Measurements from ENCODE around the gene MRPL55.

The MRPL55 gene

DNA sequence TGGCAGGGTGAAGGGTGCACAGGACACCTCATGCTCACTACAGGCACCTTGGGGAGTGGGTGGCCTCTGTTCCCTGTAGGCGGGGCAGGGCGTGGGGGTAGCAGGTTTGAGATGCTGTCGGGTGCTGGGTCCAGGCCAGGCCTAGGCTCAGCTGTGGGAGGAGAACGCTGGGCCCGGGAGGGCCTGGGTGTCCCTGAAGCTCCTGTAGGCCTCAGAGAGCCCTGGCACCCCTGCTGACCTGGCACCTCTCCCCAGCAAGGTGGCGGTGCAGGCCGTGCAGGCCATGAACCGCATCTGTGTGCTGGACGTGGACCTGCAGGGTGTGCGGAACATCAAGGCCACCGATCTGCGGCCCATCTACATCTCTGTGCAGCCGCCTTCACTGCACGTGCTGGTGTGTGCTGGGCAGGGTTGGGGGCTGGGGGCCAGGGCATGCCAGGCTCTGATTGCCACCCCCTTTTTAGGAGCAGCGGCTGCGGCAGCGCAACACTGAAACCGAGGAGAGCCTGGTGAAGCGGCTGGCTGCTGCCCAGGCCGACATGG lies 38.1 kb upstream of the MRPL55 start:
- no peak for DNase-seq

DNA sequence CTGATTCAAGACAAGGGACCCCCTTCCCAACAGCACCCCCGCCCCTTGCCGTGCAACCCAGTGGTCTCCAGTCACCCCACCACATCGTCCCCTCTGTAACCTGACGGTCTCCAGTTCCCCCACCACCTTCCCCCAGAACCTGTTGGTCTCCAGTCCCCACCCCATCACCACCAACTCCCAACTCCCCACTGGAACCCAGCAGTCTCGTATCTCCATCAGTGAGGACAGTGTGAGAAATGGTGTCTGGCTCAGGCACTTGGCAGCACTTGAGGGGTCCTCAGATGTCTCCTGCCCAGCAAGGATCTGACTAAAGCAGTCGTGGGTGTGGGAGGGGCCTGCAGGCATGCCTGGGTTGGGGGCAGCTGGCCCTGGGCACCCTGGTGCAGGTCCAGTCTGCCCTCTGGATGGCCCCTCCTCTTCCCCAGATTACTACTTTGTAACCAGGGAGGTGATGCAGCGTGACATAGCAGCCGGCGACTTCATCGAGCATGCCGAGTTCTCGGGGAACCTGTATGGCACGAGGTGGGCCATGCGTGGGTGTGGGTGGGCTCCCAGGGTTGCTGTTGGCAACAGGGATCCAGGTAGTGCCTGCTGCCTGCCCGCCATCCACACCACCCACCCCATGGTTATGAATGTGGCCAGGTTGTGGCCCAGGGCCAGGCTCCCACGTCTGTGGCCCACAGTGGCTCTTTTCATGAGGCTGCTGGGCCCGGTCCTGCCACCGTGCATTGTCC lies 37.5 kb upstream of the MRPL55 start:
- DNase-seq, result no peak

DNA sequence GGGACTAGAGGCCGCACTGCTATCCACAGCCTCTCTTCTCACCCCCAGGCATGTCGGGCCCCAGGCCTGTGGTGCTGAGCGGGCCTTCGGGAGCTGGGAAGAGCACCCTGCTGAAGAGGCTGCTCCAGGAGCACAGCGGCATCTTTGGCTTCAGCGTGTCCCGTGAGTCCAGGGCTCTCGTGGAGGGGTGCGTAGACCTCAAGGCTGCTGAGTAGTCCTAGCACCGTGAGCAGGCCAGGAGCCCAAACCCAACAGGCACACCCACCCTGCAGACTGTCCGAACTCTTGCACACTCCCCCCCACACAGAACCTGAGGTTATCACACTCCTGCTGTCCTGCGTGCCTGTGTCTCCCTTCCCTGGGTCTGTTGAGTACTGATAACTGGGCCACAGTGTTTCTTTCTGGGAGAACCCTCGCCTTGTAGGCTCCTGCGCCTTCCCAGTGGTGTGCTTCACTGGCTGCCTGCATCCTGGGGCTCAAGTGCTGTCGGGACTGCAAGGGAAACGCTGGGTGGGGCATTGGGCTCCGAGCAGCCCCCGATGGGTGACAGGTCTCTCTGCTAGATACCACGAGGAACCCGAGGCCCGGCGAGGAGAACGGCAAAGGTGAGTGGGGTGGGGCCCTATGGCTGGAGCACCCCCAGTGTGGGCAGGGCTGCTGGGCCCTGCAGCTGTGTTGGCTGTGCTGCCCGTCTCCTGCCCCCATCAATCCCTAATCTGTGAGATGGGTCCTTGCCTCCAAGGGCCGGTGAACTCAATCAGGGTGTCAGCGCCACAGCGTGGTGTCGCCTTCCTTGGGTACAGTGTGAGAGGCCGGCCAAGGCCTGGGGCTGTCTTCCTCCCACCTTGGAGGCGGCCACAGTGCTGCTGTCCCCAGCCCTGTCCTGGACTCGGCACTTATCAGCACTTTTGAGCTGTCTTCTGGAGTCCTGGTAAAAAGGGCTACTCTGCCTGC lies 36.6 kb upstream of the MRPL55 start:
- no peak for DNase-seq

DNA sequence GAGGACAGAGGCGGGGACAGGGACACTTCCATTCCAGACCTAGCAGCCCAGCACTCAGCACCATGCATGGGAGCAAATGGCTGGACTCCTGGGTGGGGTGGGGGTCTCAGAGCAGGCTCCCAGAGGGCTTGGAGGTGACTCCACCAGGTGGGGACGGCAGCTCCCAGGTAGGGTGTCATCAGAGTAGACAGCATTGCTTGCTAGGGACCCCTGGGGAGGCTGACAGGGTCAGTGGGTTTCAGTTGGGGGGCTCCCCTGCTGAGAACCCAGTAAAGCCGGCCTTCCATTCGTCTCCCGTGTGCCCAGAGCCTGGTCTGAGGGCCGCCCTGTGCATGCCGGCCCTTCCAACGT lies 35.9 kb upstream of the MRPL55 start:
- DNase-seq, result no peak

DNA sequence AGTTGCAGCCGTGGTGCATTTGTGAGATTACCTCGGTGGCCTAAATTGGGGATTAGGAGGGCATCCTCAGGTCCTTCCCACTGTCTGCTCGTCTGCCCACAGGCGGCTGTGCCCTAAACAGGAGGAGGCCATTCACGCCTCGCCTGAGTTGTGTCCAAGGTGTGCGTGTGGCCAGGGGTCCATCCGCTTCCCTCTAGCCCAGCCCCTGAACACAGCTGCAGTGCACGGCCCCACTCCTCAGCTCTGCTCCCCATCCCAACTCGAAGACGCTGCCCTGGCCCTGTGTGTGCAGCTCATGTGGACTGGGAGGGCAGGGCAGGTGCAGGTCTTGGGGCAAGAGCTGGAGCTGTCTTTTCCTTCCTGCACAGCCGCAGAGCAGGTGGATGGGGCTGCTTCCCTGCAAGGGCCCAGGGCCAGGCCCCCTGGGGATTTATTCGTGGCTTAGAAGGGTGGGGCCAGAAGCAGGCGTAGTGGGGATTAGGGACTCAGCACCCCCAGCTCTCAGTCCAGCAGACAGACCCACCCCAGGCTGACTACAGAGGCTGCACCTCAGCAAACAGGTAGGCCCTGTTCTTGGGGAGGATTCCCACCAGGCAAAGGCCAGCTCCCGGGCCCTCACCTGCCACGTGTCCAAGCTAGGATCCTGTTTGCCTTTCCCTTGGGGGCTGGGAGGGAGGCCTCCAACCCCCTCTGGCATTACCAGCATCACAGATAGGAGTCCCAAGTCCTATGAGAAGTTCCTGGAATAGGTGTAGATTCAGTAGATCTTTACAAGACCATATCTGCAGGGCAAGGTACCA lies 35.3 kb upstream of the MRPL55 start:
- no peak for DNase-seq

DNA sequence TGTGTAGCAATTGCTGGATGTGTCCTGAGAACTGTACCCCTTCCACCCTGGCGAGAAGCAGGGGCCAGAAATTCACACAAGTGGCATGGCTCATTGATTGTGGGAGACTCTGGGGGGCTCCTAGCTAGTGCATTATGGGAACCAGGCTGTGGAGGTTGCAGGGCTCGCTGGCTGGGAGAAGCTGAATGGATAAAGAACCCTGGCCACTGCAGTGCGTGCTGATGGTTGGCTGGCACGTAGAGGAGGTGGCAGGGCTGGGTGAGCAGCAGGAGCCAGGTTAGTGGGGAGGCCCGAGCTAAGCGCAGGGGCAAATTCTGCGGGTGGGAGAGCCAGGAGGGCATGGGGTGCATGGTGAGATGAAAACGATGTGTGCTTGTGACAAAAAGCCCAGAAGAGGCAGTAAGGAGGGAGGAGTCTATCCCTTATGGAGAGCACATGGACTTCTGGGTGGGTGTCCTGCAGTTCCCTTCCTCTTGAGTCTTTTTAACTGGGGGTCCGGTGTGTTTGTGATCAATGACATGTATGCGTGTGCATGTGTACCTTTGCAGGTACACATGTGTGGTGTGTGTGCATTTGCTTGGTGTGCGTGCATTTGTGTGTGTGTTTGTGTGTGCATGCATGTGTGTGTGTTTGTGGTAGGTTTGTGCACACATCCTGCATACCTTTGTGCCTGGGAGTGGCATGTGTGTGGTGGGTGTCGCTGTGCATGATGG lies 34.5 kb upstream of the MRPL55 start:
- DNase-seq, result no peak

DNA sequence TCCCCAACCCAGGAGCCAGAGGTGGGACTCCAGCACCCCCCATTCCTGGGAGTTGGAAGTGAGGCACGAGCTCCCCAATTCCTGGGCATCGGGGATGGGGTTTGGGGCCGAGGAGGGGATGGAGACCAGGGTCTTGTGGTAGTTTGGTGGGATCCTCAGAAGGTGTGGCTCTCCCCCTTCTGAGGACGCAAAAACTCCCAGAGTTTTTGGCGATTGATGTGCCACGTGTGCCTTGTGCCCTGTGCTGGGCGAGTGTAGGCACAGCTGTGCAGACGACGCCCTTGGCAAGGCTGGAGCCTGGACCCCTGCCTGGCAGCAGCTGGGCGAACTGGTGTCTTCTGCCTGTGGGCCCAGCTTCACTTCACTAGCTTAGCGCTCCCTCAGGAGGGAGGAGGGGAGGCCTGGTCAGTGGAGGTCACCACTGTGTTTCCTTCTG lies 33.6 kb upstream of the MRPL55 start:
- DNase-seq, result no peak

DNA sequence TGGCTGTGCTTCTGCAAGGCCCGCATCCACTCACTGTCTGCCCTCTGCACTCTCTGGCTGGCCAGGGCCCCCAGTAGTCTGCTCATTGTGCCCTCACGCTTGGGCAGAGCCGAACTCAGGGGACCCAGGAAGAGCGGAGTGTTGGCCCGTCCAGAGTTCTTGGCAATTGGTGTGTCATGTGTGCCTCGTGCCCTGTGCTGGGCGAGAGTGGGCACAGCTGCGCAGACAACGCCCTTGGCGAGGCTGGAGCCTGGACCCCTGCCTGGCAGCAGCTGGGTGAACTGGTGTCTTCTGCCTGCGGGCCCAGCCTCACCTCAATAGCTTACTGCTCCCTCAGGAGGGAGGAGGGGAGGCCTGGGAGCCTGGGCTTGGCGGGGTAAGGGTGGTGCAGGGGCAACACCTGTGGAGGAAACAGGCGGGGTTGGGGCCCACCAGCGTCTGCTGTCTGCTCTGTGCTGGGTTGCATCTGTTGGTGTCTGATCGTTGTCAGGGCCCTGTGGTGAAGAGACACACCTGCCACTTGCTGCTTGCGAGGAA lies 33.1 kb upstream of the MRPL55 start:
- no peak for DNase-seq

DNA sequence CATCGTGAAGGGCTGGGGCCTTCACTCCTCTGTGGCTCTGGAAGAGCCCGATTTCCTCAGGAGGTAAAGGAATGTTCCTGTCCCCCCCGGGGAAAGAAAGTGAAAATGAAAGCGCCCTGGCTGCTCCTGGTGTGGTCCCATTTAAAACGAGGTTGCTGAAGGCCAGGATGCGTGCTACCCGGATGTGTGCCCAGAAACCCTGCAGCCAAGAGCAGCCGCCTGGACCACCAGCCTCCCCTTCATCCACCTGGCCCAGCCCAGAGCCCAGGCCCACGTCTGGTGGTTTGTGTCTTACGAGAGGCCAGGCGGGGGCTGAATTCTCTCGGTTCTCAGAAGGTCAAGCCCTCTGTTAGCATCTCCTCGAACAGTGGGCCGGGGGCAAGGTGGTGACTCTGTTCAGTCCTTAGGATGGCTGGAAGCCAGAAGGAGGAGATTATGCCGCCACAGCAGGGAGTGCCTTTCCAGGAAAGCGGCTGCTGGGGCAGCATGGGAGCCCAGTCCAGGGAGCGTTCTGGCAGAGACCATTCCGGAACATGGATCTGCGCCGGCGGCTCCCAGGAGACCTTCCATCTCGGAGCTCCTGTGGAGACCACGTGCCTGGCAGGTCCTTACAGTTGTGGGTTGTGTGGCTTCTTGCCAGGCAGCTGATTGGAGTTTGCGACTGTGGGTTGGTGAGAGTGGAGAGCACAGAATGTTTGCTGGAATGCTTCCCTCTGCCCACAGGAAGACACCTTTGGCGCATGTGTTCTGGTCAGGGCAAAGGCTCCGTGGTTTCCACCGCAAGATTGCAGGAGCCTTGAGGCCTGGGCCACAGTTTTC lies 32.3 kb upstream of the MRPL55 start:
- DNase-seq, result no peak

DNA sequence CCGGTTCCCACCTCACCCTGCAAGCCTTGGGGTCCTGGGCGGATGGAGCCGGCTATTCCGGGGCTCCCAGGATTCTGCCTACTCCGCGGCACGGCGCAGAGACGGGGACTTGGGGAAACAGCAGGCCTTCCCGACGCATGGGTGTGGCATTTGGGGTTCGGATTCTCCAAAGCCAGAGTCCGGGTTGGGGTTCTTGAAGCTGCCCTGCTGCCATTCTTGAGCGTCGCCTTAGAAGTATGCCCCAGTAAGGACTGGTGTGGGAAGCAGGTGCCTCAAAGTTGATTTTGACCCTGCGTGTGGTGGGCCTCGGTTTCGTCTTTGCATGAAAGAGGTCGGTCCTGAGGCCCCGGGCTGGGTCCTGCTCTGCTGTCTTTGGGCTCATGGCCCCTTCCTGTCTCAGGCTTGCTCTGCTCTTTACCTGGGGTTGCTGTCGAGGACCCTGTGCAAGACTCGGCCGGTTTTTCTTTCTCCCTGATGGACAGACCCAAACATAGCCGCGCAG lies 31.7 kb upstream of the MRPL55 start:
- no peak for DNase-seq

DNA sequence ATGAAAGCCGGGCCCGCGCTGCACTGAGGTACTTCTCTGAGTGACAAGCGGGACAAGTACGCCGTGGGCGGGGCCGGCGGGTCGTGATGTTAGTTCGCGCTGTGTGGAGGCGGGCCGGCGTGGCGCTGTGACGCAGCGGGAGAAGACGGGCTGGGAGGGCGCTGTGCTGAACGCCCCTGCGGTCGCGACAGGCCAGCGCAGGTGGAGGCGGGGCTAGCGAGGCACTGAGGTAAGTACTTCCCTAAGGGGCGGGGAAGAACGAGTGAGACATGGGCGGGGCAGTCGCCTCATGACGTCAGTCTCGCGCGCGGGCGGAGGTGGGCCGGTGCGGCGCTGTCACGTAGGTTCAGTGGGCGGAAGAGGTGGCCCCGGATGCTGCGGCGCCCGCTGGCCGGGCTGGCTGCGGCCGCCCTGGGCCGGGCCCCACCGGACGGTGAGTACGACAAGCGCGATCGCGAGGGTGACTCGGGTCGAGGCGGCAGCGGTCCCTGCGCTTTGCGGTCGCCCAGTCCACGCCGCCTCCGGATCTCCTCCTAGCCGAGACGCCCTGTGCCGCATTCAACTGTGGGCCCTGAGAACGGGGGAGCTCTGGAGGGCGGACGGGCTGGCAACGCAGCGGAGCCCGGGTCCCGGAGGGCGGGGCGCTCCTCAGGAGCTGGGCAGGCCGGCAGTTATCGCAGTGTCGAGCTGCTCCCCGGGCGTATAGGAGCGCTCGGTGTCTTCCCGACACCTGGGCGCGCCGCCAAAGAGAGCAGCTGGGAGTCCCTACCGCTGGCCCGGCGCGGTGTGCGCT lies 31.0 kb upstream of the MRPL55 start, which contains the start of gene GUK1:
TSS of gene GUK1 (plus strand) at position 349 of the 793 bp plus-strand sequence. CDS start at position 373, 24 bp downstream.
- peak; percentile 98 for DNase-seq

DNA sequence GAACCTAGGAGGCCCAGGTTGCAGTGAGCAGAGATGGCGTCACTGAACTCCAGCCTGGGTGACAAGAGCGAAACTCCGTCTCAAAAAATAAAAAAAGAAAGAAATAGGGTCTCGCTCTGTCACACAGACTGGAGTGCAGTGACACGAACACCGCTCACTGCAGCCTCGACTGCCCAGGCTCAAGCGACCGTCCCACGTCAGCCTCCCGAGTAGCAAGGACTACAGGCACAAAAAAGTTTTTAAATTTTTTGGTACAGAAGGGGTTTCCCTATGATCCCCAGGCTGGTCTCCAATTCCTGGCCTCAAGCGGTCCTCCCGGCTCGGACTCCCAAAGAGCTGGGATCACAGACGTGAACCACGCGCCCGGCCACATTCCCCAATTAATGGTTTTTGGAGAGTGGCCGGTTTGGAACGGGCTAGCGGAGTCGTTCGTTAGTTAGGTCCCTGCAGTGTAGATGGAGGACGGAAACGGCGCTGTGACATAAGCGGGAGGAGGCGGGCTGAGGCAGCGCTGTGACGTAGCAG lies 30.4 kb upstream of the MRPL55 start:
- DNase-seq, result no peak

DNA sequence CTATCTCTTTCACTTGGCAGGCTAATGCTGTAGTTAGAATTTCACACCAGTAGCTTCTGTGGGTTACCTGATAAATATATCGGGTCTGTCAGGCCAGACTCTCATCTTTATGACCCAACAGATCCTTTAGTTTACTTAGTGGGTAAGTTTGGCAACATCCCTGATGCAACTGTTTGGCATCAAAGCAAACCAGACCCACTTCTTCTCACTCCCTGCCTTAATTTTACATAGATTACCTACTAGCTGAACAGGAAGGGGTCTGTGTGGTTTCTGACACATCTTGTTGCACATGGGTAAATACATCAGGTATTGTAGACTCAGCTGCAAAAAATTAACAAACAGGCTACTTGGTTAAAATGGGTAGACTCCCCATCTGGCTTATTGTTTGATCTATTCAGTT lies 27.8 kb upstream of the MRPL55 start:
- DNase-seq, result no peak

DNA sequence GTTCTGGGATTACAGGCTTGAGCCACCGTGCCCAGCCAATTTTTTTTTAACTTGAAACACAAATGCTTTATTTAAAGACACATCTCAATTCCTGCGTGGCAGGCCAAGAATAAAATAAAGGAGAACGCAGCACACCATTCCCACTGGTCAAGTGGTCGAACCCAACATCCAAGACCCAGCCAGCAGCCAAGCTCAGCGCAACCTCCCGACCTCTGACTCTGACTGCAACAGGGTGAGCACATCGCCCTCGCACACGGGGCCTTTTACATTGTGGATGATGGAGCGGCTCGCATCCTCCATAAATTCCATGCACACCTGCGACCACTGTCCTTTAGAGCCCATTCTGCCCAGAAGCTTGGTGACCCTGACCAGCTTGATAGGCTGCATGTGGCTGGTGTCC lies 25.5 kb upstream of the MRPL55 start:
- DNase-seq, result no peak

DNA sequence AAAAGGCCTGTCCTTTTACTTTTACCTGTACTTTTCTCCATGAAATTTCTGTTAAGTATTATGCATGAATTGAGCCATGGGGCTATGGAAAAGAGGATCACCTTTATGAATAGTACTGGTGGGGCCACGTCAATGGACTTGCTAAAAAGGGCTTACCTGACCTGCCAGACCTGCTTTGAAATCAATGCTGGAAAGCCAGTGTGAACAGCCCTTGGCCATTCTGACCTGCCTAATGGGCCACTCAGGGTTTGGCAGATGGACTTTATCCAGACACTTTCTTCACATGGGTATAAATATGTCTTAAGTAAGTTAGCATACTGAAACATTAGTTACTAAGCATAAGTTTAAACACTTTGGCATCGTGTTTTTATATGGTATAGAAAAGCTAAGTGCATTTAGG lies 22.7 kb upstream of the MRPL55 start:
- DNase-seq, result no peak

DNA sequence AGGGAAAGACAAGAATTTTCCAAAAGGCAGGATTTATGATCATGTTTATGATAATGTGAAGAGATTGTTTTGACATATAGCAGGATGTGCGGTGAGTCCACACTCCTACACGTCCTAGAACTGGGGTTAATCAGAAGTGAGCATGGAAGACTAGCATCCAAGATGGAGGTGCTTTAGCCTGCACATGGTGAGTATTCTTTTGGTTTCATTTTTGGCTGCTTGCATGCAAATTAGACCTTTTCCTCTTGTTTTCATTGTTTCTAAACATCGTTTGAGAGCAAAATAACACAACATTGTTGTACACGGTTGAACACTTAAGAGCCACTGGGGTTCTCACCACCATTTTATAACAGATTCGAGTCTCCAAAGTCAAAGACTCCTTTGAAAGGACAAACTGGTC lies 16.1 kb upstream of the MRPL55 start:
- DNase-seq, result no peak

DNA sequence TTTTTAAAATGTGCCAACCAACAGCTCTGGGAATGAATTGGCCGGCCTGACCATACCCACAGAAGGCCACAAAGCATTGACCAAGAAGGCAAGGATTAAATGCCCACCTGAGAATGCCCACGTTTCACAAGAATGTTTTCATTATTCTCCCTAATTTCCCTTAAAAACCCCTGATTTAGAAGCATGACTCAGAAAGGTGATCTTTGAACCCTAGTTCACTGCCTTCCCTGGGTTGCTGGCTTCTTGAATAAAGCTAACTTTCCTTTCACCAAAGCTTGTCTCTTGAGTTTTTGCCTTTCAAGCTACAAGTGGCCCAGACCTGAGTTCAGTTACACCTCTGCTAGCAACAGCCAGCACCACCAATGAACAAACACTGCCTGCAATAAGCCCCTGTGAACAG lies 14.4 kb upstream of the MRPL55 start:
- DNase-seq, result no peak

DNA sequence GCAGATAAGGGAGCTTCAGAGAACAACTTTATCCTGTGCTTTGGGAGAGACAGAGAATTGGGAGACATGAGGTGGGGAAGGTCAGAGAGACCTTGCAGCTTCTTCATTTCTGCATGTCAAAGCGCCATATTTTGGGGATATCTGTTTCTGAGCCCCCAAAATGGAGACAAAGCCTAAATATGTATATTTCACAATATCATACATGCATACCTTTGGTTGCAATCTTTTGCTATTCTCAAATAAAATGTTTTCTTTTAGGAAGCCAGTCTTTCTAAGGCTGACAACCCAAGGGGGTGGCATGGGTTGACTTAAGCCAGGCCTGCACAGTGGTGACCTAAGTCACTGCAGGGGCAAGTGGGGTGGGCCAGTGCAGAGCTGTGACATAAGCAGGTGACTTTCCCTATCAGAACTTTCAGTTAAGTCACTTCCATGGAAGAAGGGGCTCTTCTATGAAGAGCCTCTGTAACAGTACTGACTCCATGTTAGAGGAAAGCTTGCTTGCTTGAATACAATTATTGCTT lies 13.9 kb upstream of the MRPL55 start:
- no peak for DNase-seq

DNA sequence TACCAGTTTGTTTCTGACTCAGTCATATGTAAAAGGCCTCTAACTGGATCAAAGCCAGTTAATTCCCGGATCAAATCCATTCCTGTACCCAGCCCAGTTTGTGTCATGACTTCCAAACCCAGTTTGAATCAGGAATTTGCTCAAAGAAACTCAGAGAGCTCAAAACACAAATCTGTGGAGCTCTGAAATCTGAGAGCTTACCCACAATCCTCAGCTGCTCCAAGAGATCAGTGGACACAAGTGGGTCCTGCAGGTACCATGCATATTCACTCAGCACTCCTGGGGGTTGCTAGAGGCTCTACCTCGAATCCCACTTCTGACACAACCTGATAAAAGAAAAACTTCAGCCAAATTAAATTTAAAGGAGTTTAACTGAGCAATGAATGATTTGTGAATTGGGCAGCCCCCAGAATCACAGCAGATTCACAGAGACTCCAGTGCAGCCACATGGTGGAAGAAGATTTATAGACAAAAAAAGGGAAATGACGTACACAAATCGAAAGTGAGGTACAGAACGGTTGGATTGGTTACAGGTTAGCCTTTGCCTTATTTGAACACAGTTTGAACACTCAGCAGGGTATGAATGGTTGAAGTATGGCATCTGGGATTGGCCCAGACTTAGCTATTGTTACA lies 11.9 kb upstream of the MRPL55 start:
- DNase-seq, result no peak

All from NCI-H1694 (cell line).